Measurements from ENCODE around the gene SLC16A3.

DNA sequence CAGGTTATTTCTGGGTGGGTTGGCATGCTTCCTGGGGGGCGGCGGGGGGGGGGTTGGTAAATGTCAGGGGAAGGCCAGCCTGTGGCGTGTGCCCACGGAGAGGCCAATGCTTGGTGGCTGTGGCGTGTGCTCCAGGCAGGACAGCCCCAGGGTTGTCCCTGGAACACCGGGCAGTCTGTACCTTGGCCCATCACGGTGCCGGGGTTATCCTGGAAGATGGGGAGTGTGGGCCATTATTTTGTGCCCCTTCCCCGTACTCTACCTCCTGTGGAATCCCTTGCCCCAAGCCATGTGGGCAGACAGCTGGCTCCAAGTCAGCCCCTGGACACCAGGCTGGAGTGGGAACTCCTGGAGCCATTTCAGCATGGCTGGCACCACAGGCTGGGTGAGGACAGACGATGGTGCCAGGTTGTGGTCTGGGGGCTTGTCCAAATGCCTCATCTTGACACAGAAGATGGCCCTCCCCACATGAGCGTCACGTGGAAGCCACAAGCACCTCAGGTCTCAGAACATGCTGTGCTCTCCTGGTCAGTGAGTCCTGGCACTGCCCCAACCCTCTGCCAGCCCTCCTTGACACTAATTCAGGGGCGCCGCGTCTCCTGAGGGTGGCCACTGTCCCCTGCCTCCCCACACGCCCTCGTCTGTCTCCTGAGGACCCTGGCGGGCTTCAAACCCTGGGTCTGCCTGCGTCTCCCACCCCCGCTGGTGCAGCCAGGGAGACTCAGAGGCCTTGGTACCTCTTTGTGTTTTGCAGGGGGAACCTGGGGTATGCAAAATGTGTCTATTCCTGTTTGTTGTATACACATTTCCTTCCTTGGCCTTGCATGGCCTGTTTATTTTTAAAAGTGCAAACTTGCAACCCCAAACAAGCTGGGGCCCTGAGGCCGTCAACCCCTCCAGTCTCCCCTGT lies 4.3 kb downstream of the SLC16A3 start:
- TF ChIP-seq, protein P1, sequence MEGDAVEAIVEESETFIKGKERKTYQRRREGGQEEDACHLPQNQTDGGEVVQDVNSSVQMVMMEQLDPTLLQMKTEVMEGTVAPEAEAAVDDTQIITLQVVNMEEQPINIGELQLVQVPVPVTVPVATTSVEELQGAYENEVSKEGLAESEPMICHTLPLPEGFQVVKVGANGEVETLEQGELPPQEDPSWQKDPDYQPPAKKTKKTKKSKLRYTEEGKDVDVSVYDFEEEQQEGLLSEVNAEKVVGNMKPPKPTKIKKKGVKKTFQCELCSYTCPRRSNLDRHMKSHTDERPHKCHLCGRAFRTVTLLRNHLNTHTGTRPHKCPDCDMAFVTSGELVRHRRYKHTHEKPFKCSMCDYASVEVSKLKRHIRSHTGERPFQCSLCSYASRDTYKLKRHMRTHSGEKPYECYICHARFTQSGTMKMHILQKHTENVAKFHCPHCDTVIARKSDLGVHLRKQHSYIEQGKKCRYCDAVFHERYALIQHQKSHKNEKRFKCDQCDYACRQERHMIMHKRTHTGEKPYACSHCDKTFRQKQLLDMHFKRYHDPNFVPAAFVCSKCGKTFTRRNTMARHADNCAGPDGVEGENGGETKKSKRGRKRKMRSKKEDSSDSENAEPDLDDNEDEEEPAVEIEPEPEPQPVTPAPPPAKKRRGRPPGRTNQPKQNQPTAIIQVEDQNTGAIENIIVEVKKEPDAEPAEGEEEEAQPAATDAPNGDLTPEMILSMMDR (IDR thresholded peaks at IDR 0.05; ENCODE audit: control extremely low read depth in 1 of 3, insufficient read depth in 1 of 3, low read depth in 1 of 3, low read length in 3 of 3), result no peak
- TF ChIP-seq POLR2A (IDR thresholded peaks at IDR 0.05; ENCODE audit: control extremely low read depth in 1 of 2, low read depth in 2 of 2, low read length in 2 of 2) (no peak), RFX5 (IDR thresholded peaks at IDR 0.05; ENCODE audit: borderline replicate concordance, low read depth, low read length) (no peak), SP1 (IDR thresholded peaks at IDR 0.05; ENCODE audit: low read depth, low read length) (no peak), EZH2 (IDR thresholded peaks at IDR 0.05; ENCODE audit: low read depth, low read length, severe bottlenecking) (no peak), SRF (IDR thresholded peaks at IDR 0.05; ENCODE audit: low read depth, low read length) (no peak), NRF1 (IDR thresholded peaks at IDR 0.05; ENCODE audit: low read depth, low read length) (no peak), YY1 (IDR thresholded peaks at IDR 0.05; ENCODE audit: low read depth, low read length) (no peak), CBX8 (IDR thresholded peaks at IDR 0.05; ENCODE audit: borderline replicate concordance, low read depth, low read length) (no peak), RBBP5 (IDR thresholded peaks at IDR 0.05; ENCODE audit: borderline replicate concordance, low read depth, low read length) (no peak), SIN3A (conservative IDR thresholded peaks at IDR 0.05 in 1 of 2, IDR thresholded peaks at IDR 0.05 in 1 of 2; ENCODE audit: low read depth in 1 of 2, low read length in 2 of 2) (no peak)
- TF ChIP-seq, protein P2, sequence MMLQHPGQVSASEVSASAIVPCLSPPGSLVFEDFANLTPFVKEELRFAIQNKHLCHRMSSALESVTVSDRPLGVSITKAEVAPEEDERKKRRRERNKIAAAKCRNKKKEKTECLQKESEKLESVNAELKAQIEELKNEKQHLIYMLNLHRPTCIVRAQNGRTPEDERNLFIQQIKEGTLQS (IDR thresholded peaks at IDR 0.05; ENCODE audit: insufficient read depth, low read depth, low read length), result no peak

All from H1 (cell line).